Non-pigmented ciliary epithelial cell (primary cell): ENCODE measurements around the gene CCZ1B.
A peak's percentile ranks its signal among the peaks of the same experiment; 100 is the strongest.
"Not testable (repeated sequence)": the region's sequence is repeated elsewhere in the genome, so short reads cannot be mapped to it uniquely, and the experiment has no call there.

Experiments
- DNase-seq: peaks from one replicate; pipeline ENCODE4 v3.0.0-alpha.2; 2010; ENCODE audit warnings: low read depth

The CCZ1B gene

DNA sequence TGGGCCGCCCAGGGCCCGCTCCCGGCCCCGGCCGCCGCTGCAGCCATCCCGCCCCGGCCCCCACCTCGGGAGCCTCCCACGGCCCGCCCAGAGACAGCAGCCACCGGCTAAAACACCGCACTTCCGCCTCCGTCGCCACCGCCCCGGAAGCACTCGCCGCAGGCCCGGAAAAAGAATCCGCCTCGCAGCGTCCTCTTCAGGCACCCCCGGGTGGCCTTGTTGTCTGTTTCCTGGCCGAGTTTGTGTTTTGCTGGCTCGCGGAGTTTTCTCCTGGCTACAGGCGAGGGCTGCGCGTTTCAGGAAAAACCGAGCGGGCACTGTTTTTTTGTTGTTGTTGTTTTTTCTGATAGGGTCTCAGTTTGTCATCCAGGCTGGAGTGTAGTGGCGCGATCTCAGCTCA lies at the start of gene CCZ1B:
TSS of gene CCZ1B (minus strand) at position 125 of the 400 bp plus-strand sequence. CDS start at position 47, 78 bp downstream.
- DNase-seq, result peak; percentile 4

DNA sequence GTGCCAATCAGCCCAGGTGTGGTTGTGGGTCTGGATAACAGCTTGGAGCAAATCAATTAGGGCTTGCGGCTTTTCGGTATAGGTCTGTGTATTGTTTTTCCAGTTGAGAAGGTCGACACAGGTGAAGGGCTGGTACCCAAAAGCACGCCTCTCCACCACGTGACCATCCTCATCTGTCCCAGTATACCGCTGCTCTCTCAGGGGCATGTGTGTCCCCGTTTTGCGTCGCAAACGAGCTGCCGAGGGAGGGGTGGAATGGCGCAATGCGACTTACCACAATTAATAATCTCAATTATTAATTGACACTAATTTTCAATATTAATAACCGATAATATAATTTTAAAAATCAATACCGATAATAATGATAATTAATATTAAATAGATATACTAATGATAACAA lies 48.9 kb upstream of the CCZ1B start:
- not testable (repeated sequence) for DNase-seq

DNA sequence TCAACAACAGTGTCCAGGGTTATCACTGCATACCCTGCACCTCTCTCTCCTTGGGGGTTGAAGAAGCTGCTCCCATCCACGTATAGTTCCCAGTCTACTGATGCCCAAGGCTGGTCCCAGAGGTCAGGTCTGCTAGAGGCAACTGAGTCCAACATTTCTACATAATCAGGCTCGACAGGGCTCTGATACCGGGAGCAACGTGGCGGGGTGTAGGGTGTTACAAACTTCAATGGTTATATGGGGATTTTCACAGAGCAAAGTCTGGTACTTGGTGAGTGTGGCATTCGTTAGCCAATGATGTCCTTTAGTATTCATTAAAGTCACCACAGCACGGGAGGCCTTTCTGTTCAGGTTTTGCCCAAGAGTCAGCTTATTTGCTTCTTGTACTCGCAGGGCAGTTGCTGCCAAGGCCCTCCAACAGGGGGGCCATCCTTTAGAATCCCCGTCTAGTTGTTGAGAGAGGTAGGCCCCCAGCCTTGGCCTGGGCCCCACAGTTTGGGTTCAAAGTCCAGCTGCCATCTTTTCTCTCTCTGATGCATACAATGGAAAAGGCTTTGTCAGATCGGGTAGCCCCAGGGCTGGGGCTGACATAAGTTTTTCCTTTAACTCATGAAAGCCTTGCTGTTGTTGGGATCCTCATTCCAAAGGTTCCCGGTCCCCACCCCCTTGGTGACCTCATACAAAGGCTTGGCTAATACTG lies 46.3 kb upstream of the CCZ1B start:
- not testable (repeated sequence) for DNase-seq

DNA sequence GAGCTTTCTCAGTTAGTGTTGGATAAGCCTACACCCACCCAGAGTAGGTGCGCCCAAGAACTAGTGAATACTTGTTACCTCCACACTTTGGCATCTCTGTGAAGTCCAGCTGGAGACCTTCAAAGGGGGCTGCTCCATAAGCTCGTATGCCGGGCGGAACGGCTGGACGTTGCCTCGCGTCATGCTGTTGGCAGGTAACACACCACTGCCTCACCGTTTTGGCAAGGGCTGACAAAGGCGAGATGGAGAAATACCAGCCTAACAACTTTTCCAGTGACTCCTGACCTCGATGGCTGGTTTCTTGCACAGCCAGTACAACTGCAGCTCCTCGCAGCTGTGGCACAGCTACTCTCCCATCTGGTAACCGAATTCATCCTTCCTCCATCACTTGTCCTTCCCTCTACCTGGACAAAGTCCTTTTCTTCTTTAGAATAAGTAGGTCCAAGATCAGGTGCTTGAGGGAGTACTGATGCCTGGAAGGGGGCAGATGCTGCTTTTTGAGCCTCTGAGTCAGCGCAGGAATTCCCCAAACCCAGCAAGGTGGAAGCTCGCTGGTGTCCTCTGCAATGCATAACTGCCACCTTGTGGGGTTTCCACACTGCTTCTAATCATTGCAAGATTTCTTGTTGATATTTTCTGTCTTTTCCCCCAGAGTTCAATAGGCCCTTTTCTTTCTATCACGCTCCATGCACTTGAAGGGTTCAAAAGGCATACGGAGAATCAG lies 45.5 kb upstream of the CCZ1B start:
- DNase-seq, result not testable (repeated sequence)

DNA sequence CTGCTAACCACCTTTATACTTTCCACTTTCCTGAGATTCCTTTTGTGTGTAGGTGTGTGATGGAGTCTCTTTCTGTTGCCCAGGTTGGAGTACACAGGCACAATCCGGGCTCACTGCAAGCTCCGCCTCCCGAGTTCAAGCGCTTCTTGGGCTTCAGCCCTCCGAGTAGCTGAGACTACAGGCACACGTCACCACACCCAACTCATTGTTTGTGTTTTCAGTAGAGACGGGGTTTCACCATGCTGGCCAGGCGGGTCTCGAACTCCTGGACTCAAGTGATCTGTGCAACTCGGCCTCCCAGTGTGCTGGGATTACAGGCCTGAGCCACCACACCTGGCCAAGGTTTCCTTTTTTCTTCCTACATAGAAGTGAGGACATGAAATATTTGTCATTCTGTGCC lies 38.7 kb upstream of the CCZ1B start:
- not testable (repeated sequence) for DNase-seq

DNA sequence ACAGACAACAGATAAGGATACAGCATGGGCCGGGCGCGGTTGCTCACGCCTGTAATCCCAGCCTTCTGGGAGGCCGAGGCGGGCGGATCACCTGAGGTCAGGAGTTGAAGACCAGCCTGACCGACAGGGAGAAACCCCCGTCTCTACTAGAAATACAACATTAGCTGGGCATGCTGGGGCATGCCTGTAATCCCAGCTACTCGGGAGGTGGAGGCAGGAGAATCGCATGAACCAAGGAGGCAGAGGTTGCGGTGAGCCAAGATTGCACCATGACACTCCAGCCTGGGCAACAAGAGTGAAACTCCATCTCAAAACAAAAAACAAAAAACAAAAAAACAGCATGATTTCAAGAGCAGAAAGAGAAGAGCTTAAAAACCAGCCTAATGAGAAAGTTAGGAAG lies 38.1 kb upstream of the CCZ1B start:
- not testable (repeated sequence) for DNase-seq

DNA sequence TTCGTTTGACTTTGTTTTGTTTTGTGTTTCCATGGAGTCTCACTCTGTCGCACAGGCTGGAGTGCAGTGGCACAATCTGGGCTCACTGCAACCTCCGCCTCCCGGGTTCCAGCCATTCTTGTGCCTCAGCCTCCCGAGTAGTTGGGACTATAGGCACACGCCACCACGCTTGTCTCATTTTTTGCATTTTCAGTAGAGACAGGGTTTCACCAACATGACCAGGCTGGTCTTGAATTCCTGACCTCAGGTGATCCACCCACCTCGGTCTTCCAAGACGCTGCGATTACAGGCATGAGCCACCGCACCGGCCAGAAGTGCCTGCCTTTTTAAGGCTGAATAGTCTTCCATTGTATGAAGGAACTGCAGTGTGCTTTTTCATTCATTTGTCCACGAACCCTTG lies 36.8 kb upstream of the CCZ1B start:
- not testable (repeated sequence) for DNase-seq

DNA sequence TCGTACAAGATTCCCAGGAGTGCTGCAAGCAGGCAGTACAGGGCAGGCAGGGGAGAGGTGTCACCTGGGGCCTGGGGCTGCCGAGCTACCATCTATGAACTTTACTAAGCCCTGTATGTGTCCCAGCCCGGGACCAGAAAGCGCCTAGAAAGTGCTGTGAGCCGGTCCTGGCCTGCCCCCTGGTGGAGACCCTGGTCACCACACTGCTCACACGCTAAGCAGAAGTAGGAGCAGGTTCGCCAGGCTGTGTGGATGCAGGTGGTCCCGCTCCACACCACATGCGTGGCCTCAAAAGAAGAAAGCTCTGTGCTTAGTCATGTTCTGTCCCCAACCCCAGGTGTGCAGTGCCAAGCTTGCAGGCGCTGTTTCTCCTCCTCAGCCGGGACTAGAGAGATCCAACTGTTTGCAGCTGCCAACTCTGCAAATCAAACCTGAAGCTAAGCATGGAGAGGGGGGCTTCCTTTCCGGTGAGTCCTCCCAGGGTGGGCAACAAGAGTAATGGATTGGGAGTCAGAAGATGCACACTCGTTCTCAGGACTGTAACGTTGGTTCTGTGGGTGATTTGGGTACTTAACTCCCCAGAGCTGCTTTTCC lies 31.7 kb upstream of the CCZ1B start:
- not testable (repeated sequence) for DNase-seq

DNA sequence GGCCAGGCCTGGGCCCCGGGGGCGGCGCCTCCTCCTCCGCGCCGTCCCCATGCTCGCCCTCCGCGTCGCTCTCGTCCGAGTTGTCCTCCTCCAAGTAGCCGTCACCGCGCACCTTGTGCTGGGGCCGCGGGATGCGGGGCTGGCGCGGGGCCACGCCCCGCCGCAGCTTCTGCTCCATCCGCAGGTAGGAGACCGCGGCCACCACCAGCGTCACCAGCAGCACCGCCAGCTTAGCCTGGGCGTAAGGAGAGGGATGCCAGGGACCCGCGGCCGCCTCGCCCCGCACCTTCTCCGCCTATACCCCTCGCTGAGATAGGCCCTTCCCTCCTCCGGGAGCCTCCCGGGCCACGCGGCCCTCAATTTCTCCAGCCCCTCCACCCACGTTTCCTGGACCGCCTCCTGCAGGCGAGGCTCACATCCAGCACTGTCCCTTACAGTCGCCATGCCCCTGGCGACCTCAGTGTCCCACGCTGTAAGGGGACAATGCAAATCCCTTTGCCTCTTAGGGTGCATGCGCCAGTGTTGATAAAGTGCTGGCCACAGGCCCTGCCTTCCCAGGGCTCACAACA lies 29.6 kb upstream of the CCZ1B start:
- DNase-seq, result not testable (repeated sequence)

DNA sequence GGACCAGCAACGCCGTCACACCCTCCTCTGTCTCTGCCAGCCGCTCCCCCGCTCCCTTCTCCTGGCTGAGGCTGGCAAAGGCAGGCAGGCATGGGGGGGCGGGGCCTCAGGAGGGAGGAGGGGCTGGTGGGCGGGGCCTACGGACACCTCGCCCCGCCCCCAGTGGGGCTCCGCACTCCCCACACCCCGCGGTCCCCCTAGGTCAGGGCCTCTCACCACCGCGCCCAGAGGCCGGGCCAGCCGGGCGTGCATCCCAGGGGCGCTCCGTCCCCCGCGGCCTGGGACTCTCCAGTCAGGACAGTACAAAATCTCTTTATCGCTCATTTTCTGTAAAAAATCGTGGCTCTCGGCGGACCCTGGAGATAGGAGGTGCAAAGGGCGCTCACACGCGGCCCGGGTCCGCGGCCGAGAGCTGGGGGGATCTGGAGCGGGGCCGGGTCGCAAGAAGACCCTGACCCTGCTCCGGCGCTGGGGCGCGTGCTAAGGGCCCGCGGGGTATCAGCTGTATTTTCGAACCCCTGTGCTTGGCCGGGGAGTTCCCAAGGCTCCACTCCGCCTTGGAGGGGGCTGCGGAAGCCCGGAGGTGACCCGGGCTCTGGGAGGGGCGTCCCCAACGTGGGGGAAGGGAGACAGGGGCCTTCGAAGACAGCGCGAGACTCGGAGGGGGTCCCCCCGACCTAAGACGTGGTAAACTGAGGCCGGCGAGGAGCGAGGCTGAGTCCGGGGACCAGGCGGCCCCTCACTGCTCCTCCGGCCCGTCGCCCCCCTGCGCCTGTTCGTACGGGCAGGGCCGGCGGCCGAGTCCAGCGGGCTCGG lies 28.9 kb upstream of the CCZ1B start:
- DNase-seq, result not testable (repeated sequence)

DNA sequence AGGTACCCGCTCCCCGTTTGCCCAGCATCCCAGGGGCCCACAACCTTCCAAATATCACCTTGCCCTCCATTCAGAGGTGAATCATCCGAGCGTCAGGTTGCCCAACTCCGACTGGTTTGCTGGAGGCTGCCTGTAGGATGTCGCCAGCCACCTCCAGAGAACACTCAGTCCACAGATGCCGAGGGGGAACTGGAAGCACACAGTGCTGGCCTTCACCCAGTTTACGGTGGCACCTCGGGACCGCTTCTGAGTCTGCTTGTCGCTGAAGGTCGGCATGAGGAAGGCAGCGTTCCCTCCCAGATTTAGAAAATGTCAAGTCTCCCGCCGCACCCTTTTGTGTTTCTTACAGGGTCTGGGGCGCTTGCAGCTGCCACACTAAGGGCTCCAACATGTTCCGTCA lies 27.6 kb upstream of the CCZ1B start:
- DNase-seq, result not testable (repeated sequence)

DNA sequence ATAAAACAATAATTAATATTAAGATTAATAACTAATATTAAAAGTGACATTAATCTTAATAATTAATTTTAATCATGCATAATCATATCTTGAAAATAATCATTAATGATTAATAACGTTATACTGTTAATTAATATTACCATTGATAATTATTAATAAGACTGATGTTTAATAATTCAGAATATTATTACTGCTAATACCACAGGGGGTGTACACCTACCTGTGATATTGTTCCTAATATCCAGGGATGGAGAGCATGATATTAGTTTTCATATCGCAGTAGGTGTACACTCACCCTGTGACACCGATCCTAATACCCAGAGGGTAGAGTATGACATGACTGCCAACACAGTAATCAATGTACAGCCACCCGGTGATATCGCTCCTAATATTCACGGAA lies 23.1 kb upstream of the CCZ1B start:
- not testable (repeated sequence) for DNase-seq

DNA sequence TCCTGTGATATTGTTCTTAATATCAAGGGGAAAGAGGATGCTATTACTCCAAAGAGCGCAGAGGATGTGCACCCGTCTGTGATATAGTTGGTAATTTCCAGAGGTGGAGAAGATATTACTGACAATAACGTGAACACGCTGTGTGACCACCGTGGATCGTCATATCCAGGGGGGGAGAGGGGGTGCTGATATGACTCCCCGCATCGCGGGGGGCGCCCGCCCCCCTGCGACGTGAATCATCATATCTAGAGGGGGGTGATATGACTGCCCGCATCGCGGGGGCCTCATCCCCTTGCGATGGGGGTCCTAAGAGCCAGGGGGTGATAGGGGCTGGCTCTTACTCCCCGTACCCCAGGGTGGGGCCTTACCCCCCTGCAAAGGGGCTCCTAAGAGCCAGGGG lies 21.7 kb upstream of the CCZ1B start:
- DNase-seq, result not testable (repeated sequence)

DNA sequence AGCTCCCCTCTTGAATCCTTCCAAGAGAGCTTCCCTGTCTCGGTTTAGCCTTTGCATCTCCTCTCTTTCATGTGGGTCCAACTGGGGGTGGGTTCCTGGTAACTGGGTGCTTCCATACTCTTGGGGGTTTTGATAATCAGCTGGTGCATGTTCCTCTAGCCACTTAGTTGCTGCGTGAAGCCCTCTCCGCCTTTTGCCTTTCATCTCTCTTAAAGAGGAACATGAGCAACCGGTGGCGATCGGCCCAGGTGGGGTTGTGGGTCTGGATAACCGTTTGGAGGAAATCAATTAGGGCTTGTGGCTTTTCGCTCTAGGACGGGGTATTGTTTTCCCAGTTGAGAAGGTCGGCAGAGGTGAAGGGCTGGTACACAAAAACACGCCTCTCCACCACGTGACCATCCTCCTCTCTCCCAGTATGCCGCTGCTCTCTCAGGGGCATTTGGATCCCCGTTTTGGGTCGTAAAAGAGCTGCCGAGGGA lies 19.9 kb upstream of the CCZ1B start:
- not testable (repeated sequence) for DNase-seq

DNA sequence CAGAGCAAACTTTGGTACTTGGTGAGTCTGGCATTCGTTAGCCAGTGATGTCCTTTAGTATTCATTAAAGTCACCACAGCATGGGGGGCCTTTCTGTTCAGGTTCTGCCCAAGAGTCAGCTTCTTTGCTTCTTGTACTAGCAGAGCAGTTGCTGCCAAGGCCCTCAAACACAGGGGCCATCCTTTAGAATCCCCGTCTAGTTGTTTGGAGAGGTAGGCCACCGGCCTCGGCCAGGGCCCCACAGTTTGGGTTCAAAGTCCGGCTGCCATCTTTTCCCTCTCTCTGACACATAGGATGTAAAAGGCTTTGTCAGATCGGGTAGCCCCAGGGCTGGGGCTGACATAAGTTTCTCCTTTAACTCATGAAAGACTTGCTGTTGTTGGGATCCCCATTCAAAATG lies 17.6 kb upstream of the CCZ1B start:
- DNase-seq, result not testable (repeated sequence)

DNA sequence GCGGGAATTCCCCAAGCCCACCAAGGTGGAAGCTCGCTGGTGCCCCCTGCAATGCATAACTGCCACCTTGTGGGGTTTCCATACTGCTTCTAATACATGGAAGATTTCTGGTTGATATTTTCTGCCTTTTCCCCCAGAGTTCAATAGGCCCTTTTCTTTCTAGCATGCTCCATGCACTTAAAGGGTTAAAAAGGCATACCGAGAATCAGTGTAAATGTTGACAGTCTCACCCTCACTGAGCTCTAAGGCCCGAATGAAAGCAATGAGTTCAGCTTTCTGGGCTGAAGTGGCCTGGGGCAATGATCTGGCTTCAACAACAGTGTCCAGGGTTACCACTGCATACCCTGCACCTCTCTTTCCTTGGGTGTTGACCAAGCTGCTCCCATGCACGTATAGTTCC lies 17.0 kb upstream of the CCZ1B start:
- not testable (repeated sequence) for DNase-seq

DNA sequence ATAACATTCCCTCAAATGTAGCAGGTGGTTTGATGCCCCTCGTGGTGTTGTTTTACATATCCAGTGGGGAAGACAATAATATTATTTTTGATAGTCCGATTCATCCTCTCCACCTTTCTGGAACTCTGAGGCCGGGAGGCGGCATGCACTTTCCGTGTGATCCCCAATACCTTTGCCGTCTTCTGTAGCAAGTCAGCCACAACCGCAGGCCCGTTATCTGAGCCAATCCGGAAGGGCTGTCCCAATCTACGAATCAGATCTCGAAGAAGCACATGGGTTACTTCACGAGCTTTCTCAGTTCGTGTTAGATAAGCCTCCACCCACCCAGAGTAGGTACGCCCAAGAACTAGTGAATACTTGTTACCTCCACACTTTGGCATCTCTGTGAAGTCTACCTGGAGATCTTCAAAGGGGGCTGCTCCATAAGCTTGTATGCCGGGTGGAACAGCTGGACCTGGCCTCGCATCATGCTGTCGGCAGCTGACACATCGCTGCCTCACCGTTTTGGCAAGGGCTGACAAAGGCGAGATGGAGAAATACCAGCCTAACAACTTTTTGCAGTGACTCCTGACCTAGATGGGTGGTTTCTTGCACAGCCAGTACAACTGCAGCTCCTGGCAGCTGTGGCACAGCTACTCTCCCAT lies 16.3 kb upstream of the CCZ1B start:
- not testable (repeated sequence) for DNase-seq

DNA sequence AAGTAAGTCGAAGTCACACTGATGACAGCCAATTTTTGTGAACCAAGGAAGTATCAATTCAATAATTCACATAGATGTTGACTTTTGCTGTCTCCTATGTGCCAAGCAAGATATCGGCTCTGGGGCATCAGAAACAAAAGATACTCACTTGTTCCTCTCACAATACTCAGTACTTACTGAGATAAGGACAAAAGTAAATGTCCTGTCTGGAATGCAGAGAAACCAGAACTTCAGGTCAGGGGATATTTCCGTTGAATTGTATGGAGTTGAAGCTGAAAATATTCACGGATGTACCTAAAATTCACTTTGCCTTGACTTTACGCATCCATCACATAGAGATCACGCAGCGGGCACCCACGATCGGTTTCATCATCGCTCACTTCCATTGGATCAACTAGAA lies 11.0 kb upstream of the CCZ1B start:
- DNase-seq, result not testable (repeated sequence)

DNA sequence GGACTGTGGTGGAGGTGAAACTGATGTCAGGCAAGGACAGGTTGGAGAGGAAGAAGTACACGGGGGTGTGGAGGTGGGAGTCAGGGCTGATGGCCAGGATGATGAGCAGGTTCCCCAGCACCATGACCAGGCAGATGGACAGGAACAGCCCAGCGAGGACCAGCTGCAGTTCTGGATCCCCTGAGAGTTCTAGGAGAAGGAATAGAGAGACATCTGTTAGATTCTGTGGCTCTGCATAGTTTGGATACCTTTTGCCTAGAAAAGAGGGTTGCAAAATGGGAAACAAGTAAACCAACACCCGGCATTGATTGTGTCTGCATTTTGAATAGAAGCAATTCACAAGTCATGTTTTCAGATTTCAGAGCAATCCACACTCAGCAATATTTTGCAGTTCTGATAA lies 9.4 kb upstream of the CCZ1B start:
- DNase-seq, result not testable (repeated sequence)

DNA sequence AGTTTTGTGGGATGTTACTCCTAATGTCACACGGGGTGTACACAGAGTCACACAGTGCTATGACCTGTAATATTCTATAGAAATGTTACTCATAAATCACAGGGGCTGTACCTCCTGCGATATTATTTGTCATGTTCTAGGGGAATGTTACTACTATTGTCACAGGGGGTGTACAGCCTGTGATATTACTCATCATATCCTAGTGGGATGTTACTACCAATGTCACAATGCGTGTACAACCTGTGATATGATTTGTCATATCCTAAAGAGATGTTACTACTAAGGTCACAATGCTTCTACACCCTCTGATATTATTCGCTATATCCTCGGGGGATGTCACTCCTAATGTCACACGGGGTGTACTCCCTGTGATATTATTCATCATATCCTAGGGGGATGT lies 7.6 kb upstream of the CCZ1B start:
- no peak for DNase-seq
